Suprapubic skin (tissue), 4 donors: ENCODE measurements around the gene ZCCHC7.

ENCODE experiments used
- EP300 ChIP-seq: sonication (generic); formaldehyde crosslinking; IDR thresholded peaks from one replicate; pipeline ENCODE4 v1.6.1; 2017; ENCODE audit warnings: antibody characterized with exemption
- POLR2A ChIP-seq, 2 donors: fragments of 450-650 bp; IDR thresholded peaks; one replicate each; pipeline ENCODE4 v1.6.1; 2017; ENCODE audit warnings: antibody characterized with exemption in 2 of 2, mild to moderate bottlenecking in 2 of 2, moderate library complexity in 2 of 2
- POLR2AphosphoS5 ChIP-seq, 3 donors: sonication (generic); formaldehyde crosslinking; IDR thresholded peaks; one replicate each; pipeline ENCODE4 v1.6.1; 2017; ENCODE audit warnings: antibody characterized with exemption in 3 of 3
- TF ChIP-seq, protein P1 (sequence below), 2 donors: fragments of 200-600 bp in 1 of 2; fragments of 450-650 bp in 1 of 2; sonication (generic) in 1 of 2; IDR thresholded peaks; one replicate each; pipeline ENCODE4 v1.5.1; 2016 to 2019; ENCODE audit warnings: antibody characterized with exemption in 2 of 2, mild to moderate bottlenecking in 1 of 2, moderate library complexity in 1 of 2

DNA sequence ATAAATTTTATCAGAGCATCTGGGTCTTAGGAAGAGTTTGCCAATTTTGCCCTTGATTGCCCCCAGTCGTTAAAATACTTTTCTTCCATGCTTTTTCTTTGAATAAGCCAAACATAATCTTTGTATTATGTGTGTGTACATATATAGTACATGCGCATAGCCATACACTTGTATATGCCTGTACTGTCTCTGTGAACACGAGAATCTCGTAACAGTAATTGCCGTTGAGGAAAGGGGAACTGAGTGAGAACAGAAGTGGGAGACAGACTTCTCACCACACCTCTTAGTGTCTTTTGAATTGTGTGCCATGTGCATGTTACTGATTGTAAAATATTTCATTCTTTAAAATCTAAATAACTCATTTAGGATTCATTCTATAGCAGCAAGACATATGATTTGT lies 222.5 kb downstream of the ZCCHC7 start:
- TF ChIP-seq POLR2A (IDR thresholded peaks at IDR 0.05) (no peak), EP300 (no peak), POLR2AphosphoS5 (IDR thresholded peaks at IDR 0.05) (no peak)
- TF ChIP-seq, protein P1, sequence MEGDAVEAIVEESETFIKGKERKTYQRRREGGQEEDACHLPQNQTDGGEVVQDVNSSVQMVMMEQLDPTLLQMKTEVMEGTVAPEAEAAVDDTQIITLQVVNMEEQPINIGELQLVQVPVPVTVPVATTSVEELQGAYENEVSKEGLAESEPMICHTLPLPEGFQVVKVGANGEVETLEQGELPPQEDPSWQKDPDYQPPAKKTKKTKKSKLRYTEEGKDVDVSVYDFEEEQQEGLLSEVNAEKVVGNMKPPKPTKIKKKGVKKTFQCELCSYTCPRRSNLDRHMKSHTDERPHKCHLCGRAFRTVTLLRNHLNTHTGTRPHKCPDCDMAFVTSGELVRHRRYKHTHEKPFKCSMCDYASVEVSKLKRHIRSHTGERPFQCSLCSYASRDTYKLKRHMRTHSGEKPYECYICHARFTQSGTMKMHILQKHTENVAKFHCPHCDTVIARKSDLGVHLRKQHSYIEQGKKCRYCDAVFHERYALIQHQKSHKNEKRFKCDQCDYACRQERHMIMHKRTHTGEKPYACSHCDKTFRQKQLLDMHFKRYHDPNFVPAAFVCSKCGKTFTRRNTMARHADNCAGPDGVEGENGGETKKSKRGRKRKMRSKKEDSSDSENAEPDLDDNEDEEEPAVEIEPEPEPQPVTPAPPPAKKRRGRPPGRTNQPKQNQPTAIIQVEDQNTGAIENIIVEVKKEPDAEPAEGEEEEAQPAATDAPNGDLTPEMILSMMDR (IDR thresholded peaks at IDR 0.05), result no peak
